ENCODE measurements around the gene KCNAB2. TPM values are rescaled to one million over a fixed set of nuclear protein-coding genes. Genes with fewer than 3 reads are reported as not detected.
A peak's percentile ranks its signal among the peaks of the same experiment; 100 is the strongest.

The KCNAB2 gene
- polyA plus RNA-seq, 3 donors = 11.5 to 178 (median 22.7) TPM

- Histone ChIP-seq H3K27ac (ENCODE audit: low read depth in 1 of 2, low read length in 2 of 2) (peak overlapping the region in 1 of 2 donors; percentile 20), H3K9me3 (replicated peaks in 1 of 2; ENCODE audit: control insufficient read depth in 1 of 2, insufficient read depth in 1 of 2, low read length in 2 of 2) (no peaks in the 10 kb centered on the region), H3K4me3 (replicated peaks in 1 of 3; ENCODE audit: low read depth in 2 of 3, low read length in 3 of 3) (no peak overlapping the region), H3K4me2 (replicated peaks; ENCODE audit: extremely low read depth, low read length, poor library complexity, severe bottlenecking) (no peak overlapping the region), H3K79me2 (ENCODE audit: insufficient read depth, low read length) (peaks cover 91% of the 10 kb centered on the region), H3K4me1 (ENCODE audit: control insufficient read depth in 1 of 2, insufficient read depth in 2 of 2, low read length in 2 of 2) (no peaks in the 10 kb centered on the region), H3K36me3 (replicated peaks in 1 of 2; ENCODE audit: control insufficient read depth in 1 of 2, insufficient read depth in 2 of 2, low read length in 2 of 2) (peaks cover 96 to 99% of the 10 kb centered on the region in 2 donors), H3K9ac (ENCODE audit: insufficient read depth, low read length, poor library complexity, severe bottlenecking) (no peak overlapping the region), H4K20me1 (ENCODE audit: insufficient read depth, low read length) (peaks cover 100% of the 10 kb centered on the region), H3K27me3 (ENCODE audit: control insufficient read depth in 2 of 2, insufficient read depth in 2 of 2, low read length in 2 of 2) (no peaks in the 10 kb centered on the region), H2AFZ (ENCODE audit: insufficient read depth, low read depth, low read length, poor library complexity, severe bottlenecking) (no peak overlapping the region)
- peaks cover 61 to 98% of the 10 kb centered on the region in 2 donors for H3K36me3 Mint-ChIP-seq
- no peak for TF ChIP-seq CTCF (IDR thresholded peaks at IDR 0.05)
- H3K4me1 Mint-ChIP-seq = no peaks in the 10 kb centered on the region
- no peak overlapping the region for H3K4me3 Mint-ChIP-seq
- no peak for DNase-seq
- peak overlapping the region in 1 of 7 donors; percentile 28 for H3K27ac Mint-ChIP-seq
- no peaks in the 10 kb centered on the region for H3K27me3 Mint-ChIP-seq (ENCODE audit: low read depth in 3 of 3)
- no peaks in the 10 kb centered on the region for H3K9me3 Mint-ChIP-seq
- WGBS (ENCODE audit: insufficient coverage) = 99% methylated on average over 5 of the region's 5 CpGs
- intact Hi-C loops (cut with micrococcal nuclease) = no loop called here
Measured at GRCh38 chr1:6043561-6043960, 2.1 kb upstream of the KCNAB2 start.

- no peak for DNase-seq
- Mint-ChIP-seq H3K4me3 (no peak overlapping the region), H3K9me3 (no peaks in the 10 kb centered on the region), H3K27me3 (ENCODE audit: low read depth in 3 of 3) (no peaks in the 10 kb centered on the region), H3K4me1 (no peaks in the 10 kb centered on the region), H3K27ac (peak overlapping the region in 4 of 7 donors; percentile 11 to 70 (median 37)), H3K36me3 (peaks cover 63 to 96% of the 10 kb centered on the region in 2 donors)
- 88% methylated on average over 8 of the region's 11 CpGs for WGBS (ENCODE audit: insufficient coverage)
- H3K4me2 ChIP-seq (replicated peaks; ENCODE audit: extremely low read depth, low read length, poor library complexity, severe bottlenecking) = no peak overlapping the region
- H3K36me3 ChIP-seq (replicated peaks in 1 of 2; ENCODE audit: control insufficient read depth in 1 of 2, insufficient read depth in 2 of 2, low read length in 2 of 2) = peaks cover 97 to 99% of the 10 kb centered on the region in 2 donors
- H3K4me1 ChIP-seq (ENCODE audit: control insufficient read depth in 1 of 2, insufficient read depth in 2 of 2, low read length in 2 of 2) = no peaks in the 10 kb centered on the region
- H3K79me2 ChIP-seq (ENCODE audit: insufficient read depth, low read length) = peaks cover 88% of the 10 kb centered on the region
- intact Hi-C loops (cut with micrococcal nuclease) = no loop called here
- H4K20me1 ChIP-seq (ENCODE audit: insufficient read depth, low read length) = peaks cover 100% of the 10 kb centered on the region
- H3K9me3 ChIP-seq (replicated peaks in 1 of 2; ENCODE audit: control insufficient read depth in 1 of 2, insufficient read depth in 1 of 2, low read length in 2 of 2) = no peaks in the 10 kb centered on the region
- H3K27ac ChIP-seq (ENCODE audit: low read depth in 1 of 2, low read length in 2 of 2) = peak overlapping the region in 1 of 2 donors; percentile 27
- H3K4me3 ChIP-seq (replicated peaks in 1 of 3; ENCODE audit: low read depth in 2 of 3, low read length in 3 of 3) = no peak overlapping the region
- TF ChIP-seq CTCF (IDR thresholded peaks at IDR 0.05) = no peak
- no peak overlapping the region for H3K9ac ChIP-seq (ENCODE audit: insufficient read depth, low read length, poor library complexity, severe bottlenecking)
- H3K27me3 ChIP-seq (ENCODE audit: control insufficient read depth in 2 of 2, insufficient read depth in 2 of 2, low read length in 2 of 2) = no peaks in the 10 kb centered on the region
- no peak overlapping the region for H2AFZ ChIP-seq (ENCODE audit: insufficient read depth, low read depth, low read length, poor library complexity, severe bottlenecking)
Measured at GRCh38 chr1:6044481-6045109, 1.1 kb upstream of the KCNAB2 start.
